Stimulated activated CD4-positive, alpha-beta T cell treated with anti-CD3 and anti-CD28 coated beads, Interleukin-1b, Interleukin-23, amount 100 ng/mL, for 1 hour (primary cell): ENCODE results near the gene DHRS11.

ENCODE experiments used
- DNase-seq, 2 donors: peaks; one replicate each; pipeline ENCODE4 v3.0.0-alpha.2; 2020; ENCODE audit warnings: low read depth in 2 of 2

The DHRS11 gene, protein sequence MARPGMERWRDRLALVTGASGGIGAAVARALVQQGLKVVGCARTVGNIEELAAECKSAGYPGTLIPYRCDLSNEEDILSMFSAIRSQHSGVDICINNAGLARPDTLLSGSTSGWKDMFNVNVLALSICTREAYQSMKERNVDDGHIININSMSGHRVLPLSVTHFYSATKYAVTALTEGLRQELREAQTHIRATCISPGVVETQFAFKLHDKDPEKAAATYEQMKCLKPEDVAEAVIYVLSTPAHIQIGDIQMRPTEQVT

GRCh38 chr17:36591434-36592315 lies at the start of gene DHRS11:
Gene DHRS11, plus strand, starts transcription at chr17:36591879. Its CDS starts 131 bp downstream, at chr17:36592010.
- DNase-seq, result peak; percentile 39 to 73

DNA sequence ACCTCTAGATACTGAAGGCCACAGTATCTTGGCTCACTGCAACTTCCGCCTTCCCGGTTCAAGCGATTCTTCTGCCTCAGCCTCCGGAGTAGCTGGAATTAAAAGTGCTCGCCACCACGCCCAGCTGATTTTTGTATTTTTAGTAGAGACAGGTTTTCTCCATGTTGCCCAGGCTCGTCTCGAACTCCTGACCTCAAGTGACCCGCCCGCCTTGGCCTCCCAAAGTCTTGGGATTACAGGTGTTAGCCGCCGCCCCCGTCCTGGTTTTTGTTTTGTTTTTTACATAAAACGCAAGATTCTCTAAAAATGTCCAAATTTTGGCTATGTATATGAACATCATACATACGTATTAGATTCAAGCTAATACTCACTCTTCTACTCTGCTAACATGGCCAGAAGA lies 48.9 kb upstream of the DHRS11 start:
- DNase-seq, result no peak

DNA sequence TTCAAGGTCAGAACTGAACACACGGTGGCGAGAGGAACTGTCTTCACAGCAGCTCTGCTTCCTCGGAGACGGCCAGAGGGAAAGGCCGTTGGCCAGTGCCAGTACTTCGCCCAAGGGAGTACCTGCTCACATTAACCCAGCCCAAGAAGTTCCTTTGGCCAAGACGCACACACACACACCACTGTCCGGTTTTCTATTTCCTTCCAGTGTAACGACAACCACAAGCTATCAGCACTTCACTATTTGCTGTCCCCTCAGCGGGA lies 47.7 kb upstream of the DHRS11 start:
- DNase-seq, result no peak

- DNase-seq, result peak; percentile 78 to 87
Observed at GRCh38 chr17:36544307-36545076, 47.2 kb upstream of the DHRS11 start, which contains the start of gene GGNBP2. Gene GGNBP2, plus strand, starts transcription at chr17:36544919. Its CDS starts 806 bp downstream, at chr17:36545725.

GRCh38 chr17:36545077-36545464 lies 46.6 kb upstream of the DHRS11 start:
- no peak for DNase-seq

- DNase-seq, result peak; percentile 88 to 94
Observed at GRCh38 chr17:36545465-36546417, 45.9 kb upstream of the DHRS11 start.

- no peak for DNase-seq
Observed at GRCh38 chr17:36546418-36547093, 45.1 kb upstream of the DHRS11 start.

DNA sequence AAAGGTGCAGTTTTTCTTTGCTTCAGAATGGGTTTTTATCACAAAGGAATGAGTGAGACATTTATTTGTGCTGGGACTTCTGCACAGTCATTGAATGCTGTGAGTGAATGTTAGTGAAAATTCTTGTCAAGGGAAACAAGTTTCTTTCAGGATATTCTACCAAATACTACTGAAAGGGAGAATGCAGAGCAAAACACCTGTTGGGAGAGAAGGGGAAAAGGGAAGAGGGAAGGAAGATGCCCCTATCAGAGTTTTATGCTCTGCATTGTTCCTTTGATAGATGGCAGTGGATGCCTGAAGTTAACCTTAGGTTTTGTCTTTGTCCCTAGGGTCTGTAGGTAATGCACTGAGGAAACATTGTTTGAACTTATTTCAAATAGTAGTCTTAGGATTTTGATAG lies 43.9 kb upstream of the DHRS11 start:
- DNase-seq, result no peak

DNA sequence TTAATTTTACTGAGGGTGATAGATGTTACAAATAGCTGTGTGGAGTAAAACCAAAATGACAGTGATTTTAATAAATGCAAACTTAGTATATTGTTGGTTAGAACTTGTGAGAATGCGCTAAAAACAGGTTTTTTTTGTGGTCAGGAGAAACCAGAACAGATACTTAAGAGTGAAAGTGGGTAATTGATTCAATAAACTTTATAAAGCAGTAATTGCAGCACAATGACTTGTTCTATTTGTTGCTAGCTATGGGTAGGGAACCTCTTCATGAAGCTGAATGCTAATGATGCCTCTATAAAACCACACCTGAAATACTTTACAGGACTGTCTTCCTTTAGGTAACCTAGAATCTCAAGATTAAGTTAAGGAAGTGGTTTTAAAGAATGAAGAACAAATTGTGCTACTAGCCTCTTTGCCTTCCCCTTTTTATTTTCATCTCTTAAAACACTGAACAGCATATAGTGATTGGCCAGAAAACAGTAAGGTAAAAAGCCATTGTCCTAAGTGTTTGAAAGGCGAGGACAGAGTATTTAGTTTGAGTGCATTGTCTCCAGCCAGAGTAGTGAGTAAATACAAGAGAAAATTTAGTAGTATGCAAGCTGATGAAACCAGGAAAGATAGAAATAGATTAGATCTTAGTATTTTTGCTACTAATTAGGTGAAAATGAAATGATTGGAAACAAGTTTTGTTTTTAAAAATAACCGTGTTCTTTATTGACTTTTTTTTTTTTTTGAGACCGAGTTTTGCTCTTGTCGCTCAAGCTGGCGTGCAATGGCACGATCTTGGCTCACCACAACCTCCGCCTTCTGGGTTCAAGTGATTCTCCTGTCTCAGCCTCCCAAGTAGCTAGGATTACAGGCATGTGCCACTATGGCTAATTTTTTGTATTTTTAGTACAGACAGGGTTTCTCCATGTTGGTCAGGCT lies 40.9 kb upstream of the DHRS11 start:
- no peak for DNase-seq

GRCh38 chr17:36553459-36553858 lies 38.2 kb upstream of the DHRS11 start:
- no peak for DNase-seq

DNA sequence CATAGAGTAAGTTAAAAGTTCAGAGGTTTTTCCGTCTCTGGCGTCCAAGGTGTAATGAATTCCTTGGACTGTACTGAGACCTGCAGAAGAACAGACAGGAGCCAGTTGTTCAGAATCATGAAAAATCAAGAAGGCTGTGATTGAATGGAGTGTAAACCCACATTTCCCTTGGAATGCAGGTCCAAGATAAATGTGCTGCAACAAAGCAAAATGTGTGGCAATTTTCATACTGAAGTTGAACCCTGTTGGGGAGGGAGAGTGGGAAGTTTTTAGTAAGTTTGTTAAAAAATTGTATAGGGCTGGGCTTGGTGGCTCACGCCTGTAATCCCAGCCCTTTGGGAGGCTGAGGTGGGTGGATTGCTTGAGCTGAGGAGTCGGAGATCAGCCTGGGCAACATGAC lies 25.6 kb upstream of the DHRS11 start:
- DNase-seq, result no peak

GRCh38 chr17:36575028-36575427 lies 16.7 kb upstream of the DHRS11 start:
- DNase-seq, result no peak

DNA sequence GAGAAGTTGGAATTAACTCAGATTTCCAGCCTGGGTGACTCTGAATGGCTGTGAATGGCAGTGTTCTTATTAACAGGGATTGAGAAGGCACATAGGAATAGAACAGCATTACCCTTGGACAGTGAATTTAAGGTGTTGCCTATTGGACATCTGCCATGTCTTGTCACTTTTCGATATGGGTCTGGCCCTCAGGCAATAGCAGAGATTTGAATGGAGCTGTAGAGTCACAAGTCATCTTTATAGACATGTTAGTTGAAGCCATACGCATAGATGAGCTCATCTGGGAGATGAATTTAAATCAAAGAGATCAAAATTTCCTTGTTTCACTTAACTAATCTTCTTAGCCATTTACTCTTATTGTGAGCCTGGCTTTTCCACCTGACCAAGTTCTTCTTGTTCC lies 14.9 kb upstream of the DHRS11 start:
- no peak for DNase-seq

GRCh38 chr17:36578671-36579070 lies 13.0 kb upstream of the DHRS11 start:
- no peak for DNase-seq

- no peak for DNase-seq
Observed at GRCh38 chr17:36583787-36584186, 7.9 kb upstream of the DHRS11 start.

- DNase-seq, result no peak
Observed at GRCh38 chr17:36586138-36586537, 5.5 kb upstream of the DHRS11 start.

- no peak for DNase-seq
Observed at GRCh38 chr17:36590082-36590481, 1.6 kb upstream of the DHRS11 start.

- DNase-seq, result no peak
Observed at GRCh38 chr17:36592316-36592715, 637 bp downstream of the DHRS11 start.

GRCh38 chr17:36592716-36593321 lies 1.1 kb downstream of the DHRS11 start:
- DNase-seq, result no peak
